Stimulated activated CD4-positive, alpha-beta T cell treated with anti-CD3 and anti-CD28 coated beads, Interleukin-1b, Interleukin-23, amount 100 ng/mL, for 4 hours (primary cell): Measurements from ENCODE around the gene GP1BA.

Experiments used
- DNase-seq, 2 donors: peaks; one replicate each; pipeline ENCODE4 v3.0.0-alpha.2; 2020; ENCODE audit warnings: low read depth in 2 of 2

The GP1BA gene

GRCh38 chr17:4938688-4939545 lies 6.8 kb downstream of the GP1BA start:
- no peak for DNase-seq

DNA sequence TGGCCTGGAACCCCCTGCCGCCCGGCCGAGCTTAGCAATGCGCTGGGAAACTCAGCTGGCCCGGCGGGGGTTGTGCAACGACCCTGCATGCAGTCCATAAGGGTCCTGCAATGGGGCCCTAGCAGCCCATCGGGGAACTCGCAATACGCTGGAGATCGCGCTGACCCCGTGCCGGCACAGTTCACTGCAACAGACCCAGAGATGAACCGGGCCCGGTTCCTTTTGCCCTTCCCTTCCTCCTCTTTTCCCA lies 7.4 kb downstream of the GP1BA start:
- no peak for DNase-seq

DNA sequence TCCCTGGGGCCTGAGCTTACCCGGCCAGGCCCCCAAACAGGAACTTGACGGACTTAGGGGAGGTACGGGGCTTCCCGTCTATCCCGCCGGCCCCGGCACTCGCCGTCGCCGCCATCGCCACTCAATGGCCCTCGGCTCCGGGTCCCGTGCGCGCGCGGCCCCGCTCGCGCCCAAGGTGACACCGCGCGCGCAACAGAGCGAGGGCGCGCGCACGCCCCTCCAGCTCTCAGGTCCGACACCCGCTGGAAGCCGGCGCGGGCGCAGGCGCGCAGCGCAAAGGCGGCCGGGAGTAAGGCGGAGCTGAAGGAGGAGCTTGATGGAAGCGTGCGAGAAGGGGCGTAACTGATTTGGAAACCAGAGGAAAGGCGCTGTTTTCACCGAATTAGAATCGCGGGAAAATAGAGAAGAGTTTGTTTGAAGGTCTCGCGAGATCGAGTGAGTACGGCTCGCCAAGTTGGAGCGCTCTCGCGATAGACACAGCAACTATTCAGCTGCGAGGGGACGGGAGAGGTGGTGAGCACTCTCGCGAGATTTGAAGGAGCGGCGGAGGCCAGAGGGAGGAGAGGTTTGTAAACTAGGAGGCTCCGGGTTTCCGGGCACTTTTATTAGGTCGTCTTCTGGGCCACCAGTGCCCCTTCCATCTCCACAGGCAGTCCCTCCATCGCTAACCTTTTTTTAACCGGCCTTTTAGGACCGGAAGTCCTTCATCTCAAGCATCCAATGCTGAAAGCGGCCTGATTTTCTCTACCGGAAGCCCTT lies 7.9 kb downstream of the GP1BA start, which contains the start of the genes RNF167 and SLC25A11:
Gene RNF167, plus strand, starts transcription at position 473 of the 759 bp plus-strand sequence. CDS start 642 bp downstream, outside the sequence.
Gene SLC25A11, minus strand, starts transcription at position 251 of the 759 bp plus-strand sequence. Its CDS starts 136 bp downstream, at position 115.
- peak; percentile 87 to 94 for DNase-seq

DNA sequence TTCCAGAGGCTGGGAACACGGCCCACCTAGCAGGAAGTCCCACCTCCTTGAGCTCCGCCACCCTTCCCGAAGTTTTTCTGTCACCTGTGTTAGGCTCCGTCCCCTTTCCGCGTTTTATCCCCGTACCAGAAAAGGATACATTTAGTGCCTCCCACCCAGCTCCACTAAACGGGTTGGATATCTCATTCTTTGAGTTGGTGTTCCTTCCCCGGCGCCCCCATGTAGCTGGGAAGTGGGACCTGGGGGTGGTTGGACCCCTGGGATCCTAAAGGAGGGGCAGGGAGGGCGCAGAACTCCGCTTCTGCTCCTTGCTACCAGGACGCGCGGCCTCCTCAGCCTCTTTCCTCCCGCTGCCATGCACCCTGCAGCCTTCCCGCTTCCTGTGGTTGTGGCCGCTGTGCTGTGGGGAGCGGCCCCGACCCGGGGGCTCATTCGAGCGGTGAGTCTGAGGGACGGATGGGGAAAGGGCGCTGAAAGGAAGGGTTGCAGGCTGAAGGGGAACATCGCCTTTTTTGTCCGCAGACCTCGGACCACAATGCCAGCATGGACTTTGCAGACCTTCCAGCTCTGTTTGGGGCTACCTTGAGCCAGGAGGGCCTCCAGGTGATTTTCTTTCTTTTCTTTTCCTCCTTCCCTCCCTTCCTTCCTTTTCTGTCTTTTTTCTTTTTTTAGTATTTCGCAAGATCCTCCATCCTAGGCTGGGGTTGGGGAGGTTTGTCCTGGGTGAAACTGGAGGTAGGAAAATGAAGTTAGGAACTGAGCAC lies 8.7 kb downstream of the GP1BA start:
- peak in 1 of 2 donors; percentile 24 for DNase-seq

DNA sequence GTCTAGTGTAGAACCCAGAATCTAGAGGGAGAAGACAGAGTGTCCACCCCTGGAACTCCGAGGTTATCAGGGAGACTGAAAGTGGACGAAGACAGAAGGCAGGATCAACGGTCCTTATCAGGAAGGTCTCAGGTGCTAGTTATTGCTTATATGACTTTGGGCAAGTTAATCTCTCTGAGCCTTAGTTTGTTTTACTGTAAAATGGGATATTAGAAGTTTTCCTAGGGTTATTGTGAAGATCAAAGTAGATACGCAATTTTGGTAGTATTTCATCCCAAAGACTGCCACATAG lies 9.2 kb downstream of the GP1BA start:
- DNase-seq: no peak

- no peak for DNase-seq
These were observed 10.9 kb downstream of the GP1BA start for GRCh38 chr17:4942760-4943508.

- no peak for DNase-seq
These were observed 12.1 kb downstream of the GP1BA start for GRCh38 chr17:4944163-4944553.

GRCh38 chr17:4944554-4945175 lies 12.6 kb downstream of the GP1BA start:
- no peak for DNase-seq

DNA sequence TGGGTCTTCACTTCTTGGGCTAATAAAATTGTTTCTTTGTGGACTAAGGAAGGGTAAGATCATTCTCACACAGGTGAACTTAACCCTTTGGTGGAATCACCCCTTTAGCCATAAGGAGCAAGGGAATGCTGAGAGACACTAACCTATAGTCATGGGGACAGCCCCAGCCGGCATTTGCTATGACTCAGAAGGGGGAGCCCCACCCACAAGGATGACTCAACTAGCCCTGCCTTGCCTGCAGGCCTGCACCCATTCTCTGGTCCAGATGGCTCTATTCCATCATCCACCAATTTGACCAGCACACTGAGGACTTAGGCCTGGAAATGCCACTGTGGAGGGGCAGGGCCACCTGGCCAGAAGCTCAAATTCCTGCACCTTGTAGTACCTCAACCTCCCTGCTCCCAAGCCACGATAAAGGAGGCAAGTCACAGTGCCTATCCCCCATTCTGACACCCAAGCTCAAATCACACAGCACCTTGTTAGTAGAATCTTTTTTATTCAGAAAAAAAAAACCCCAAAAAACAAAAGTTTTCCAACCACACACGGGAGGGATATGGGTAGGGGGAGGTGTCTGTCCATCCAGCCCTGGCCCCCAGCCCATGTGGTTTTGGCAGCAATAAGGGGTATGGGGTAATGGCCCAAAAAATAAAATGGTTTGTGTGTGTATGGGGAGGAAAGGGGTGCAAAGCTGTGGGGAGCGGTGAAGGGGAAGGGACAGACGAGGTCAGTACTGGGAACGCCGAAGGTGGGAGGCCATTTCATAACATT lies 13.3 kb downstream of the GP1BA start:
- DNase-seq: peak; percentile 72 to 77

GRCh38 chr17:4945944-4946280 lies 13.8 kb downstream of the GP1BA start:
- no peak for DNase-seq

DNA sequence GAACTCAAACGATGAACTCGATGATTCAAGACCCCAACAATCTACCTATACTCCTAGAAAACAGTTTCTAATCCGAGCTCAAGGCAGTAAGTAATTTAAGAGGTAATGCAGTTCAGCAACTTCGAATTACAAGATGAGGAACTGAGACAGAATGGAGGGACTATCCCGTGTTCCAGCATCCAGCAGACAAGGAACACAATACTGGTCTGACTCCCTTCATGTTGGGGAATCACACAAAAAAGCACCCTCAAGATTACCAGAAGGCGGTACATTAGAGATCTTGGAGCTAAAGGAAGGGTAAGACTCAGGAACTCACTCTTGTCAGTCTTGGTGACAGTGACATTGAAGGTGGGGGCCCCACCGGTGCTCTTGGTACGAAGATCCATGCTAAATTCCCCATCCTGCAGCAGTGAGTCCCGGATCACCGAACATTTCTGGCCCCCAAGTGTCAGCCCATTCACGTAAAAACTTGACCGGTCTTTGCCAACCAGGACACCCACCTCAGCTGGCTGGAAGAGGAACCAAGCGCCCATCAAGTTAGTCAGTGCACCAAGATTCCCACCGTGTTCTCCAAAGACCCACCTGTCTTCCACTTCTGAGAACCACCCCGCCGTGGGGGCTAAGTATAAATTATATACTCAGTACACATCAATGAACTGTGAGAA lies 14.4 kb downstream of the GP1BA start:
- no peak for DNase-seq

DNA sequence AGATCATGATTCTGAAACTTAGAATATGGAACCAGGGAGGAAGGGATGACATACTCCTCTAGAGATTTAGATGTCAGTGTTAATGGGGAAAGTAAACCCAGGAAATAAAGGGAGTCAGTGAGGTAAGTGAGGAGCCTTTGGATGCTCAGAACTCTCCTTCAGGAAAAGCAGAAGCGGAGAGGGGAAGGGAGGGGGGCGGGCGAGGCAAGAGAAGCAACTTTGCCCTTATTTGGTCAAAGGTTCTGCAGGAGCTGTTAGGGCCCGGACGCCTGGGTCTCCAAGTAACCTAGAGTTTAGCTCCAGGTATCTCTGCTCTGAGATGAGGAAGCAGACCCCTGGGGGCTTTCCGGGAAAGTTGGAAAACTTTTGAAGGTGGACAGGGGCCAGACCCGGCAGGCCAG lies 14.9 kb downstream of the GP1BA start:
- no peak for DNase-seq

DNA sequence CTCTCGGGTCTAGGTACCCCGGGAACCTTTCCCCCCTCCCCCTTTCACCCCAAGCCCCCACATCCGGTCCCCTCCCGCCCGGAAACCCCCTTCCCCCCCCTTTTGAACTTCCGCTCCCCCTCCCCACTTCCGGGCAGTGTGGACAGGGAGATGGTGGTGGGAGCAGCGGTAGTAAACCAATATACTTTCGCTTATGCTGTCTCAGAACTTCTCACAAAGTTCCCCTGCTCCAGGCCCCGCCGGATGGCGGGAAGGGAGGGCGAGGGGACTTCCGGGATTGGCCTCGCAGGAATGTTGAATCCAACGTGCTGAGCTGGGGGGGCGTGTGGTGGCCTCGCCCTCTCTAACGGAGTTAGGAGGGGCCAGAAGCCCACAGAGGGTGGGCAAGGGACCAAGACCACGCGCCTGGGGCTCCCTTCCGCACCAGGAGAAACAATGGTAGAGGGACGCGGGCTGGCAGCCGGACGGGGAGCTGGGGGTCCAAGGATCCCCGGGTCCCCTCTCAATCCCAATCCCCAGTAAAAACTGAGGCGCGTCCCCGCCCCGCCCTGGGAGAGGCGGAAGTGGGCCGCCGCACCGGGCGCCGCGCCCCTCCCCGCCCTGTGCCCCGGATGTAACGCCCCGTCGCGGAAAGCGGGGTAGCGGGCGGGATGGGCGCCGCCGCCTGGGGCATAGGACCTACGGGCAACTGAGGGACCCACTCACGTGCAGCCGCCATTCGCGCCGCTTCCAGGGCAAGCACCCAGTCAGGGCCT lies 15.5 kb downstream of the GP1BA start:
- DNase-seq: peak; percentile 47 to 60

DNA sequence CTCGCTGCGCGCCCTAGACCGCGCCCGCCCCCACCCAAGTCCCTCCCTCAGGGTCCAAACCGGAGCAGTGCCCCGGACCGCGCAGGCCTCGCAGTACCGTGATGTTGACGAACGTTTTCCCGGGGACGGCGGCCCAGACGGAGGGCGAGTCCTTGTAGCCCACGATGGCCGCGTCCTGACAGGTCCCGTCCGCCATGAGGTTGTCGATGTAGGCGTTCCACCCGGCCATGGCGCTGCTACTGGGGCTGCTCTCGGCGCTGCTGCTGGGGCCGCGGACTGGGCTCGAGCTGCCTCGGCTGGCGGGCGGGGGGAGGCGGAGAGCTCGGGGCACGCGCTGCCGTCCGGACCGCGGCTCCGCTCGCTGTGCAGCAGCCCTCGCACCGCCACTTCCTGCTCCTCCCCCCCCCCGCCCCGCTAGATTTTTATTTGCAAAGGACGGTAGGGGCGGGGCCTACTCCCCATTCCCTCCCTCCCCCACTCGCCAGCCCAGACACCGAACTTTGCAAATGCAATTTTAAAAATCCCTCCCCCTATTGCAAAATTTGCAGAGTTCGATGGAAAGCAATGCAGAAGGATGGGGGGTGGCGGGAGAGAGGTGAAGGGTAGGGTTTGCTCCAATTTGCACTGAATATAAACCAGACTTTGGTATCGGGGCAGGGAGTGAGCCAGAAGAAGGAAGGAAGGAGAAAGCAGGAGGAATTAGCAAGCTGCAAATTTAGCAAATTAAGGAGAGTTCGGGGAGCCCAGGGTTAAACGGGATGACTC lies 16.3 kb downstream of the GP1BA start, which contains the start of gene PFN1:
Gene PFN1, minus strand, starts transcription at position 365 of the 765 bp plus-strand sequence. Its CDS starts 136 bp downstream, at position 229.
- peak; percentile 87 to 88 for DNase-seq

DNA sequence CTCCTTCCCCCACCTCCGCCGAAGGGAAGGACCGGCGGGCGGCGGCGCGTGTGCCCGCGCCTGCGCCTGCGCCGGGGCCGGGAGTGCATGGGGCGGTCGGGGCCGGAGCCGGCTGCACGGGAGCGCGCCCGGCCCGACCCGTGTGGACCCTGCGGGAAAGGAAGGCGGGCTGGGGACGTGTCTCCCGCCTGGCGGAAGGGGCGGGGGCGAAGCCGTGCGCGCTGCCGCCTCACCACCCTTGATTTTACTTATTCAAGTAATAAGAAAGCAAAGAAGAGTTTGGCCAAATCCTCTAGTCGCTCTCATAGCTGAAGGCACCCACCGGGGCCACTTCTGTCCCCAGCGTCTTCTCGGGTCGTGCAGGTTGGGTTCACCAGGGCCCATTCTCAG lies 16.8 kb downstream of the GP1BA start:
- peak in 1 of 2 donors; percentile 67 for DNase-seq

GRCh38 chr17:4949321-4950074 lies 17.4 kb downstream of the GP1BA start:
- DNase-seq: peak; percentile 69 to 73

- peak in 1 of 2 donors; percentile 44 for DNase-seq
These were observed 18.1 kb downstream of the GP1BA start for GRCh38 chr17:4950075-4950745.
